SK-N-SH (cell line): ENCODE data around the gene TCIRG1. TPM values are rescaled to one million over a fixed set of nuclear protein-coding genes. Genes with fewer than 3 reads are reported as not detected.

Source experiments
- CTCF ChIA-PET: fragments of 300-600, 350-600 bp; formaldehyde crosslinking; extraction: SDS; loops from one replicate; lab custom pipeline; 2021; lab: Yijun Ruan, JAX
- POLR2A ChIA-PET: fragments of 350-600 bp; sonication (Branson Sonifier 250); formaldehyde crosslinking; extraction: SDS; loops from one replicate; lab custom pipeline; 2020; ENCODE audit warnings: antibody characterized with exemption, inconsistent platforms; lab: Yijun Ruan, JAX
- DNase-seq: peaks from one replicate; pipeline ENCODE4 v3.0.0; 2012
- H2AFZ ChIP-seq: fragments of 200-600 bp; sonication (generic); 2 replicates; pipeline ENCODE4 v1.8.1; 2016; ENCODE audit warnings: antibody characterized with exemption, mild to moderate bottlenecking, low read depth
- H3F3A ChIP-seq: fragments of 200-600 bp; sonication (generic); replicated peaks from 2 replicates; pipeline ENCODE3; 2016; ENCODE audit warnings: antibody characterized with exemption, mild to moderate bottlenecking; ENCODE audit not compliant: insufficient read depth
- H3K27ac ChIP-seq, 2 experiments: fragments of 200-500 bp in 1 of 2; fragments of 200-600 bp in 1 of 2; sonication (Bioruptor generic) in 1 of 2; sonication (generic), shearing (Covaris generic) in 1 of 2; 2 replicates each; pipeline versions ENCODE4 v1.5.1 to v1.6.1; 2014 to 2016; ENCODE audit warnings: low read depth in 2 of 2, inconsistent platforms in 1 of 2, low read length in 1 of 2, mild to moderate bottlenecking in 1 of 2, mixed read lengths in 1 of 2
- H3K27me3 ChIP-seq: fragments of 200-600 bp; sonication (generic), shearing (Covaris generic); 2 replicates; pipeline ENCODE4 v1.6.1; 2016; ENCODE audit warnings: mixed run types; ENCODE audit not compliant: insufficient read depth
- H3K36me3 ChIP-seq, 2 experiments: fragments of 200-500 bp in 1 of 2; fragments of 200-600 bp in 1 of 2; sonication (Bioruptor generic) in 1 of 2; sonication (generic) in 1 of 2; replicated peaks in 1 of 2; 2 replicates each; pipeline versions ENCODE3 to v1.5.1; 2014 to 2016; ENCODE audit warnings: low read length in 1 of 2, mild to moderate bottlenecking in 1 of 2; ENCODE audit not compliant: insufficient read depth in 2 of 2, control insufficient read depth in 1 of 2
- H3K4me1 ChIP-seq, 2 experiments: fragments of 200-500 bp in 1 of 2; fragments of 200-600 bp in 1 of 2; sonication (Bioruptor generic) in 1 of 2; sonication (generic), shearing (Covaris generic) in 1 of 2; 2 replicates each; pipeline versions ENCODE4 v1.5.1 to v1.6.1; 2014 to 2016; ENCODE audit warnings: low read depth in 1 of 2, low read length in 1 of 2, mixed run types in 1 of 2; ENCODE audit not compliant: insufficient read depth in 2 of 2, control insufficient read depth in 1 of 2
- H3K4me2 ChIP-seq: fragments of 200-600 bp; sonication (generic), shearing (Covaris generic); 2 replicates; pipeline ENCODE4 v1.6.1; 2017; ENCODE audit warnings: mixed run types
- H3K4me3 ChIP-seq, 2 experiments: fragments of 200-500 bp in 1 of 2; fragments of 200-600 bp in 1 of 2; sonication (Bioruptor generic) in 1 of 2; sonication (generic), shearing (Covaris generic) in 1 of 2; 2 replicates each; pipeline versions ENCODE4 v1.5.1 to v1.8.1; 2014 to 2016; ENCODE audit warnings: low read depth in 2 of 2, inconsistent platforms in 1 of 2, low read length in 1 of 2, mild to moderate bottlenecking in 1 of 2, mixed read lengths in 1 of 2, moderate library complexity in 1 of 2
- H3K79me2 ChIP-seq: fragments of 200-600 bp; sonication (generic); 2 replicates; pipeline ENCODE4 v1.8.1; 2017; ENCODE audit warnings: mild to moderate bottlenecking; ENCODE audit not compliant: insufficient read depth
- H3K9ac ChIP-seq: fragments of 200-600 bp; sonication (generic); 2 replicates; pipeline ENCODE4 v1.6.1; 2017; ENCODE audit warnings: mixed run types
- H3K9me2 ChIP-seq: fragments of 200-600 bp; sonication (generic); 2 replicates; pipeline ENCODE4 v1.6.1; 2017; ENCODE audit warnings: mixed run types
- H3K9me3 ChIP-seq: fragments of 200-600 bp; sonication (generic); 2 replicates; pipeline ENCODE4 v1.6.1; 2017; ENCODE audit warnings: mixed run types, mild to moderate bottlenecking, moderate library complexity
- H4K20me1 ChIP-seq: fragments of 200-600 bp; sonication (generic); 2 replicates; pipeline ENCODE4 v1.6.1; 2017; ENCODE audit warnings: mild to moderate bottlenecking, mixed run types; ENCODE audit not compliant: insufficient read depth
- CHD2 ChIP-seq: fragments of 150-350 bp; IDR thresholded peaks from 2 replicates; pipeline ENCODE4 v1.6.1; 2018; ENCODE audit warnings: low read length; ENCODE audit not compliant: partially characterized antibody
- CTCF ChIP-seq: fragments of 200-600 bp; sonication (generic); IDR thresholded peaks from 2 replicates; pipeline ENCODE4 v1.6.1; 2017; ENCODE audit warnings: antibody characterized with exemption, mild to moderate bottlenecking, moderate library complexity
- ELF1 ChIP-seq: IDR thresholded peaks from 2 replicates; pipeline ENCODE4 v1.4.0; 2012
- FOSL2 ChIP-seq: IDR thresholded peaks from 2 replicates; pipeline ENCODE4 v1.4.0; 2012; ENCODE audit warnings: low read depth, mild to moderate bottlenecking, moderate library complexity, borderline replicate concordance
- GATA2 ChIP-seq: sonication (generic); formaldehyde crosslinking; IDR thresholded peaks from 2 replicates; pipeline ENCODE4 v1.5.0; 2020; ENCODE audit warnings: mild to moderate bottlenecking, missing genetic modification reagents
- MAX ChIP-seq: IDR thresholded peaks from 2 replicates; pipeline ENCODE4 v1.4.0; 2012; ENCODE audit warnings: low read depth
- POLR2AphosphoS5 ChIP-seq: IDR thresholded peaks from 2 replicates; pipeline ENCODE4 v1.6.1; 2012; ENCODE audit warnings: low read depth, low read length
- RAD21 ChIP-seq: IDR thresholded peaks from 2 replicates; pipeline ENCODE4 v1.6.1; 2012; ENCODE audit warnings: mild to moderate bottlenecking, low read length
- REST ChIP-seq: IDR thresholded peaks from 2 replicates; pipeline ENCODE4 v1.6.1; 2012; ENCODE audit warnings: mild to moderate bottlenecking, low read depth, low read length, moderate library complexity
- RFX5 ChIP-seq: IDR thresholded peaks from 2 replicates; pipeline ENCODE4 v1.6.1; 2012; ENCODE audit warnings: mild to moderate bottlenecking, improper control_type of control experiment, low read length
- WGBS: methylation state at CpG from one replicate; pipeline ENCODE4 v1.1.6; 2017; ENCODE audit warnings: low lambda C conversion rate; 5-methylcytosine and 5-hydroxymethylcytosine counted together
- polyA plus RNA-seq, 3 experiments: library from polyadenylated mRNA; depleted of rRNA; stranded (reverse); fragments of >200 nt; gene quantifications; 2 replicates each; pipeline ENCODE4 v1.2.3, GENCODE V29; 2012

The TCIRG1 gene
- polyA plus RNA-seq, 1 of the 3 experiments (the other 2 are of a cell fraction), result 0.58 TPM

- no peak for TF ChIP-seq CTCF
- TF ChIP-seq MAX, result no peak
Measured at GRCh38 chr11:68033708-68034045, 5.1 kb upstream of the TCIRG1 start (continued).

GRCh38 chr11:68035266-68035876, 3.5 kb upstream of the TCIRG1 start:
- Histone ChIP-seq H3F3A (peaks cover 12% of the 10 kb centered on the region), H3K4me2 (no peak overlapping the region), H3K27ac (no peak overlapping the region), H2AFZ (no peak overlapping the region), H3K4me1 (peaks cover 11 to 26% of the 10 kb centered on the region in 2 experiments; a peak in 2 of 4 replicates), H3K79me2 (peaks cover 22% of the 10 kb centered on the region), H3K9me3 (no peaks in the 10 kb centered on the region), H4K20me1 (no peaks in the 10 kb centered on the region), H3K36me3 (peaks cover 14 to 19% of the 10 kb centered on the region in 2 experiments), H3K9me2 (no peaks in the 10 kb centered on the region), H3K27me3 (no peaks in the 10 kb centered on the region), H3K9ac (no peak overlapping the region), H3K4me3 (no peak overlapping the region)
- WGBS, result 96% methylated on average over 10 of the region's 13 CpGs
- ChIA-PET CTCF (no interaction called here), POLR2A (no interaction called here)
- DNase-seq, result no peak
- TF ChIP-seq CHD2, result no peak
- no peak for TF ChIP-seq ELF1
- TF ChIP-seq GATA2 (CRISPR knock-in tag), result no peak
- no peak for TF ChIP-seq REST
- no peak for TF ChIP-seq FOSL2

- no peaks in the 10 kb centered on the region for H3K27me3 ChIP-seq
- H3K36me3 ChIP-seq, result peaks cover 14 to 19% of the 10 kb centered on the region in 2 experiments
- peaks cover 16 to 30% of the 10 kb centered on the region in 2 experiments; a peak in 2 of 4 replicates for H3K4me1 ChIP-seq
- WGBS, result 100% methylated on average over 11 of the region's 27 CpGs
- DNase-seq, result no peak
- no peaks in the 10 kb centered on the region for H3K9me3 ChIP-seq
- H3K4me3 ChIP-seq, result no peak overlapping the region
- H3K9ac ChIP-seq, result no peak overlapping the region
- H3K4me2 ChIP-seq, result no peak overlapping the region
- H3K79me2 ChIP-seq, result peaks cover 15% of the 10 kb centered on the region
- ChIA-PET CTCF (no interaction called here), POLR2A (interaction anchor here (1.5 kb wide), 1 partner anchor 16 kb away, joined by 5 read pairs; no protein-coding TSS in a partner anchor)
- no peaks in the 10 kb centered on the region for H3K9me2 ChIP-seq
- TF ChIP-seq POLR2AphosphoS5 (0 out of 2 replicates have a peak, but pooled peaks have one; percentile 6), RAD21 (no peak), RFX5 (no peak), FOSL2 (no peak)
- TF ChIP-seq, all 33 proteins: peak for 1
- no peak overlapping the region for H3K27ac ChIP-seq
- peaks cover 12% of the 10 kb centered on the region for H3F3A ChIP-seq
- no peaks in the 10 kb centered on the region for H4K20me1 ChIP-seq
- no peak overlapping the region for H2AFZ ChIP-seq
Measured at GRCh38 chr11:68036141-68036716, 2.6 kb upstream of the TCIRG1 start.
